ENCODE data around the gene ARVCF.
"Not testable (repeated sequence)": the region's sequence is repeated elsewhere in the genome, so short reads cannot be mapped to it uniquely, and the experiment has no call there.

ARVCF gene

DNA sequence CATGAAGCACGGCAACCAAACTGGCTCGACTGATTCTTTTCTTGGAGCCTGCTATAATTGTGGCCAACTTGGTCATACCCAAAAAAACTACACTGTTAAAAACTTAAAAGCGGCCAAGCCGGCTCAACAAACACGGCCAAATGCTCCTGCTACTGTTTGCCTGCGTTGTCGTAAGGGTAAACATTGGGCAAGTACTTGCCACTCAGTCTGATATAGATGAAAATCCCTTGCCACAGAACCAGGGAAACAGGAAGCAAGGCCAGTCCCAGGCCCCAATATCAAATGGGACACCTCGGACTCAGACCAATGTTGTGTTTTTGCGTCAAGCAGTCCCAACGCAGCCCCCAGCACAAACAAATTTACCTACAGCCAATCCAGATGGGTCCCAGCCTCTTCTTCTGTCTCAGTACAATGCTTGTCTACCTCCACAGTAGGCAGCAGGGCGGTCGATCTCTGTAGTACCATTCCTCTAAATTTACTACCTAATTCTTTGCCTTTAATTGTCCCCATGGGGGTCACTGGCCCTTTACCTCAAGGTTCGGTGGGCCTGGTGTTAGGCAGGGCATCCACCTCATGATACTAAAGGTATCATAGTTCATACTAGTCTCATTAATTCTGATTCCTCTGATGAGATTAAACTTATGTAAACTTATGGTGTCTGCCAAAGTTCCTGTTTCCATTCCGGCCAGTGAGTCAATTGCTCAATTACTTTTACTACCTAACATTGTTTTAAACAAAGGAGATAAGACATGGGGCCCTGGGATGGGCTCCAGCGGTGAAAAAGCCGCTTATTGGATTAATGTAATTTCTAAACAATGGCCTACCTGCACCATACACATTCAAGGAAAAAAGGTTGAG is 78.8 kb downstream of the ARVCF start:
- DNase-seq (ENCODE audit: low read depth, low spot score), result no peak

GRCh38 chr22:19936513-19936912 is 80.1 kb downstream of the ARVCF start:
- no peak for DNase-seq (ENCODE audit: low read depth, low spot score)

DNA sequence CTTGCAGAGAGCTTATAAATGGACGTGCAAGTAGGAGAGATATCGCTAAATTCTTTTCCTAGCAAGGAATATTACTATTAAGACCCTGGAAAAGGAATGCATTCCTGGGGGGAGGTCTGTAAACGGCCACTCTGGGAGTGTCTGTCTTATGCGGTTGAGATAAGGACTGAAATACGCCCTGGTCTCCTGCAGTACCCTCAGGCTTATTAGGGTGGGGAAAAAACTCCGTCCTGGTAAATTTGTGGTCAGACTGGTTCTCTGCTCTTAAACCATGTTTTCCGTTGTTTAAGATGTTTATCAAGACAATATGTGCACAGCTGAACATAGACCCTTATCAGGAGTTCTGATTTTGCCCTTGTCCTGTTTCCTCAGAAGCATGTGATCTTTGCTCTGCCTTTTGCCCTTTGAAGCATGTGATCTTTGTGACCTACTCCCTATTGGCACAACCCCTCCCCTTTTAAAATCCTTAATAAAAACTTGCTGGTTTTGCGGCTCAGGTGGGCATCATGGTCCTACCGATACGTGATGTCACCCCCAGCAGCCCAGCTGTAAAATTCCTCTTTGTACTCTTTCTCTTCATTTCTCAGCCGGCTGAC is 81.4 kb downstream of the ARVCF start:
- DNase-seq (ENCODE audit: low read depth, low spot score), result not testable (repeated sequence)

DNA sequence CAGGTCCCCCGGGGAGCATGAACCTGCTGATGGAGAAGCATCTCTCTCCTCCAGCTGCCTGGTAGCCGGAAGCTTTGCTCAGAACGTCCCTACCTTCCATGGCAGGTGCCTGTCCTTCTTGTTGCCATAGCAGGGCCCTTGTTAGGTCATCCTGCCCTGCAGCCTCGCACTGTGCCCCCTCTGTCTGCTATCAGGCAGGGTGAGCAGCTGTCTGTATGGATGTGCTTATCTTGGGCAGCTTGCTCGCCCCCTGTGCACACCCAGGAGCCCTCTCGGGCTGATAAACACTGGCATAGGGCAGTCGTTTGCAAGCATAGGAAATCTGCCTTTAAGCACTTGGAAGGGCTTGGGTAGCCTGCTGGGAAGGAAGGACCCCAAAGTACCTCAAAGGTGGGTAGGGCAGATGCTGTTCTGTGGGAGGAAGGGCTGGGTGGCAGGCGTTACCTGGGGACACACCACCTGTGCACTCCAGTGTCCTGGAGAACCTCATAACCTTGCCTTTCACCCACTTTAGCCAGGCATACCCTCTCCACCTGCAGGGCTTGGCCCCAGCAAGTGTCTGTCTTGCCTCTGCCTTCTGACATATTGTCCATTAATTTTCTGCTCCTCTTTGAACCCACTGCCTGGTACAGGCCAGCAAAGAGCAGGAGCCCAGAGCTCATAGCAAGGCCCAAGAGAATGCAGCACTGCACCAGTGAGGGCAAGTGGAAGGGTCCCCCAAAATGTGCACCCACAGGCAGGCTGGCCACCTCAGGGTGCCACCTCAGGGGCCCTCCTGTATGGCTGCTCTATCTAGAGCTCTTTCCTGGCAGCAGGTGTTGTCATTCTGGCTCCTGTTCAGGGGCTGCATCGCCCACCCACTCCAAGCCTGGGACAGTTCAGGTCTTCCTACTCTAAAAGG is 83.0 kb downstream of the ARVCF start:
- DNase-seq (ENCODE audit: low read depth, low spot score), result no peak

DNA sequence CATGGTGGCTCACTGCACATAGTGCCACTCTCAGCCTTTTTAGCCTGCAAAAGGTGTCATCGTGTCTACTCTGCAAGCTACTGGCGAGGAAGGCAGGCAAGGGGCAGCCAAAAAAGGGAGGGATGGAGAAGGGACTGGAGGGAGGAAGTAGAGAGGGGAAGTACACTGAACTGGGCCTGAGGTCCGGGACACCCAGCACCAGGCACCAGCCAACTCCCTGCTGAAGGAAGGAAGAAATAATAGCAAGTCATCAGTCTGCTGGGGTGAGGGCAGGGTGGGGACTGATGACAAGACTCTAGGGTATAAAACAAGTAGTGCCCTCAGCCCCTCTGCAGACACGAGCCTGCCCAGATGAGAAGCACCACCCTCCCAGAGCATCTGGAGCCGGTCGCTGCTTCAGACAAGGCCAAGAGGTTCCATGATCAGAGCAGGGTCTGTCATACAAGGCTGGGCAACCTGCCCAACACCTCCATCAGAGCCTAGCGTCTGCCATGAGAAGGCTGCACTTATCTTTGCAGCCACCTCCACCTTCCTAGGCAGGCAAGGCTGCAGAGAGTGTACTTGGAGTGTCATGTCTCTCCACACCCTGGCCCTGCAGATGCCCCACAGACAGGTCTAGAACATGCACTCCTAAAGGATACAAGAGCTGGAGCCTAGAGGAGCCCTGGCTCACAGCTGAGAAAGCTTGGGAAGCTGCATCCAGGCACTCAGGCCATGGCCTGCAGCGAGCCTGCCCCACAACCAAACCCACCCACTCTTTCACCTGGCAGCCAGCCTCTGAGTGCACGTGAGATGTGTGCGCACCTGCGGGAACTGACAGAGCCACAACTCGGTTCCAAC is 84.0 kb downstream of the ARVCF start:
- no peak for DNase-seq (ENCODE audit: low read depth, low spot score)

DNA sequence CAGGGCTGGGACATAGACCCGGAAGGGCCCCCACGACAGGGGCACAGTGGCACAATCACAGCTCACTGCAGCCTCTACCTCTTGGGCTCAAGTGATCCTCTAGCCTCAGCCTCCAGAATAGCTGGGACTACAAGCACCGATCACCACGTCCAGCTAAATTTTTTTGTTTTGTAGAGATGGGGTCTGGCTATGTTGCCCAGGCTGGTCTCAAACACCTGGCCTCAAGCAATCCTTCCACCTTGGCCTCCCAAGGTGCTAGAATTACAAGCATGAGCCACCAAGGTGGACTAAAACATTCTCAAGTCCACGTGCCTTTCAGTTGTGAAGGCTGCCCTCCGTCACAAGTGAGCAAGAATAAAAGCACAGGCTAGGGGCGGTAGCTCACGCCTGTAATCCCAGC is 85.1 kb downstream of the ARVCF start:
- no peak for DNase-seq (ENCODE audit: low read depth, low spot score)

- no peak for DNase-seq (ENCODE audit: low read depth, low spot score)
Observed at GRCh38 chr22:19930551-19931486, 85.8 kb downstream of the ARVCF start.

DNA sequence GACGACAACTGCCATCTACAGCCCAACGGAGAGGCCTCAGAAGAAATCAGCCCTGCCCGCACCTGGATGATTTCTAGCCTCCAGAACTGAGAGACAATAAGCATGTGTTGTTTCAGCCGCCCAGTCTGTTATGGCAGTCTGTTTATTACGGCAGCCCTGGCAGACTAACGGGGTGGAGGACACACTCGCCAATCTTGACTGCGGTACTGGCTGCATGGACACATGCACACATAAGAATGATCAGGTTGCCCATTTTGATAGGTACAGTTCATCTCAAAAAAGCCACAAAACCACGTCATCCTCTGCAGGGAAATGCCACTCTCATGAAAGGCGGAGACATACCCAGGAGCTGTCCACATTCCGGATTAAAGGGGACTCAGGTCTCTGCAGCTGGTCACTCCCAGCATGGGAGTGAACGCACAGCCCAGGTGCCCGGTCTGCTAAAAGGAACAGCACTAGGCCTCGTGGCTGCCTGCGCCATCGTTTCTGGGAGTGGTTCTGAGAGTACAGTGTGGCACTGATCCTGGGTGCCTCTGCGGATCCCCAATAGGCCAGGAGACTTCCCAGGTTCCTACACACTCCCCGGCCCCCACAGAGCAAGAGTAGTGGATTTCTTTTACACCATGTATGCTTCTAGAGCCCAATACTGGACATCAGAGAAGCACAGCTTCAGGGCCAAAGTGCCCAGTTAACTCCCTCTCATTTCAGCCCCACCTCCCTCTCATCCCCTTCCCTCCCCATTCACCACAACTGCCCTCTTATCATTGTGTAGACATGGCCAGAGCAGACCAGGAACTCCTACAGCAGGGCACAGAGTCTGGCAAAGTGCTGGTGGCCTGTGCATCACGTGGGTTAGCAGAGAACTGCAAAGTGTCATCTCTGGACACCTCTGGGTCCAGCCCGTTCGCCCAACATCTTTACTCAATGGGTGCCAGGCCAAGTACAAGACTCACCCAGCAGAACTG is 86.8 kb downstream of the ARVCF start:
- no peak for DNase-seq (ENCODE audit: low read depth, low spot score)

GRCh38 chr22:19928207-19928606 is 88.4 kb downstream of the ARVCF start:
- no peak for DNase-seq (ENCODE audit: low read depth, low spot score)

DNA sequence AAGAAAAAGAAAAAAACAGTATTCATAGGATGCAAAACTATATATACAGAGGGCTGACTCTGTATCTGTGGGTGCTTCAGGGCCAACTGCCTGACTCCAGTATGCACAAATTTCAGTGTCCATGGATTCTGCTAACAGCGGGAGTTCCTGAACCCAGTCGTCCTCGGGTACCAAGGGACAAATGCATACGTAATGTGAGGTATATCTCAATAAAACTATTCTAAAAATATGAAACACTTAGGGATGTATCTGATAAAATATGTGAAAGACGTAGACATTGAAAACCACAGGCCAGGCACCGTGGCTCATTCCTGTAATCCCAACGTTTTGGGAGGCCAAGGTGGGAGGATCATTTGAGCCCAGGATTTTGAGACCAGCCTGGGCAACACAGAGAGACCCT is 88.9 kb downstream of the ARVCF start:
- DNase-seq (ENCODE audit: low read depth, low spot score), result no peak

DNA sequence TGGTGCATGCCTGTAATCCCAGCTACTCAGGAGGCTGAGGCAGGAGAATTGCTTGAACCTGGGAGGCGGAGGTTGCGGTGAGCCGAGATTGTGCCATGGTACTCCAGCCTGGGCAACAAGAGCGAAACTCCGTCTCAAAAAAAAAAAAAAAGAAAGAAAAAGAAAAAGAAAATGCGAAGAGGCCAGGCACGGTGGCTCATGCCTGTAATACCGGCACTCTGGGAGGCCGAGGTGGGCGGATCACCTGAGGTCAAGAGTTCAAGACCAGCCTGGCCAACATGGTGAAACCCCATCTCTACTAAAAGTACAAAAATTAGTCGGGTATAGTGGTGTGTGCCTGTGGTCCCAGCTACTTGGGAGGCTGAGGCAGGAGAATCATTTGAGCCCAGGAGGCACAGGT is 90.6 kb downstream of the ARVCF start:
- DNase-seq (ENCODE audit: low read depth, low spot score), result not testable (repeated sequence)

DNA sequence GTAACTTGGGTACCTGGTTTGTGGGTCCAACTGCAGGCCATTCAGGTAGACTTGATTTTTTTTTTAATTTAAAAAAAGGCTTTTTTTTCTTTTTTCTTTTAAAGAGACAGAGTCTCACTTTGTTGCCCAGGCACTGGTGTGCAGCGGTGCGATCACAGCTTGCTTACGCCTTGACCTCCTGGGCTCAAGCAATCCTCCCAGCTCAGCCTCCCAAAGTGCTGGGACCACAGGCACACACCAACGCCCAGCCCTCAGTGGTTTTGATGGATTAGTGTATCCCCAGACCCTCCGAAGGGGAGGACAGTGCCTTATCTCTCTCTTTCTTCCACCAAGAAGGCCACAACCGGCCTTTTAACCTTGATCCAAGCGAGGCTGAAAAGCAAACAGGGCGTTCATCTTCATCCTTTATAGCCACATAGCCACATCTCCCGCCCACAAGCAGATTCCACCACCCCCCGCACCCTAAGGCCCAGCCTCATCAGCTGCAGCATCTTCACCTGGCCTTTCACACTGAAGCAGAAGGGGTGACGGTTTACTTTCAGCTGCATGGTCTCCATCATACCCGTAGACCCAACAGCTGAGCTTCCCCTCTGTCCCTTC is 92.6 kb downstream of the ARVCF start:
- DNase-seq (ENCODE audit: low read depth, low spot score), result no peak

DNA sequence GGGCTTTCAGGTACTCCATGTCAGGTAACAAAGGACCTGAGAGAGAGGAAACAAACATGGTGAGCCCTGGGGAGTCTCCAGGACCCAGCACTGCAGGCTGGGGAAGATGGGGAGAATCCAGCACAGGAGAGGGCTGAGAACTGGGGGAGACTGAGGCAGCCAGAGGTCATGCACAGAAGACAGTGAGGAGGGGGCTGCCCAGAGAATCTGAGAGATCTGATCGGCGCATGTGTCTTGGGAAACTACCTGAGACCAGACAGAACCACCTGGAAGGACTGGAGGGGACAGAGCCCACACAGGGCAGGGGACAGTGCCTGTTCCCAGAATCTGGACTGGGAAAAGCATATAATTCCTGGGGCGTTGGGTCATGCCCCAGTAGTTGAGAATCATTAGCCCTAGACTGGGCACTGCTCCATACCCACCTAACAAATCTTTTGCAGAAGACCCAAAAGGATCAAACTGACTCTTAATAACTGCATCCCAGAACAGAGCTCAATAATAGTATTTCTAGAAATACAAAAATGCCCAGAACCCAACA is 95.0 kb downstream of the ARVCF start:
- no peak for DNase-seq (ENCODE audit: low read depth, low spot score)
